Measurements from ENCODE around the gene JARID2. TPM values are rescaled to one million over a fixed set of nuclear protein-coding genes. Genes with fewer than 3 reads are reported as not detected.

The JARID2 gene
- total RNA-seq, 1 experiment from 2014 or later: 180 TPM

GRCh38 chr6:15360300-15360699 lies 114.4 kb downstream of the JARID2 start:
- TF ChIP-seq, protein P1, sequence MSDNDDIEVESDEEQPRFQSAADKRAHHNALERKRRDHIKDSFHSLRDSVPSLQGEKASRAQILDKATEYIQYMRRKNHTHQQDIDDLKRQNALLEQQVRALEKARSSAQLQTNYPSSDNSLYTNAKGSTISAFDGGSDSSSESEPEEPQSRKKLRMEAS (CRISPR knock-in tag; IDR thresholded peaks at IDR 0.05): no peak
- no peak for TF ChIP-seq JAZF1 (CRISPR knock-in tag; IDR thresholded peaks at IDR 0.05)
- no peak for TF ChIP-seq MXD4 (CRISPR knock-in tag; IDR thresholded peaks at IDR 0.05; ENCODE audit: borderline replicate concordance)
- TF ChIP-seq HMGA2 (CRISPR knock-in tag; IDR thresholded peaks at IDR 0.05): no peak
- TF ChIP-seq ETV6 (CRISPR knock-in tag; IDR thresholded peaks at IDR 0.05): no peak
- no peak for TF ChIP-seq NFATC4 (CRISPR knock-in tag; IDR thresholded peaks at IDR 0.05)
- TF ChIP-seq FOXJ3 (CRISPR knock-in tag; IDR thresholded peaks at IDR 0.05; ENCODE audit: borderline replicate concordance): no peak
- POLR2A ChIA-PET: no interaction called here
- Mint-ChIP-seq H3K36me3 (no peaks in the 10 kb centered on the region), H3K9me3 (no peaks in the 10 kb centered on the region), H3K27ac (no peak overlapping the region), H3K4me1 (peaks cover 44% of the 10 kb centered on the region), H3K4me3 (no peak overlapping the region), H3K27me3 (ENCODE audit: low read depth) (no peaks in the 10 kb centered on the region)
- DNase-seq (ENCODE audit: low spot score) (no peak), ATAC-seq (no peak)
- CTCF ChIA-PET: interaction anchor here (1.0 kb wide), 1 partner anchor 8 kb away, joined by 3 read pairs; no protein-coding TSS in a partner anchor

- Mint-ChIP-seq H3K9me3 (no peaks in the 10 kb centered on the region), H3K4me1 (peaks cover 36% of the 10 kb centered on the region), H3K27me3 (ENCODE audit: low read depth) (no peaks in the 10 kb centered on the region), H3K4me3 (no peak overlapping the region), H3K36me3 (no peaks in the 10 kb centered on the region), H3K27ac (no peak overlapping the region)
- ChIA-PET POLR2A (interaction anchor here (0.6 kb wide), 1 partner anchor 512 kb away, joined by 3 read pairs; no protein-coding TSS in a partner anchor), CTCF (interaction anchor here (0.6 to 1.3 kb wide), 2 partner anchors 25 to 29 kb away, joined by 3 read pairs; no protein-coding TSS in a partner anchor)
- TF ChIP-seq ZNF317 (CRISPR knock-in tag; IDR thresholded peaks at IDR 0.05; ENCODE audit: borderline replicate concordance, low read depth) (no peak), NR1H2 (CRISPR knock-in tag; IDR thresholded peaks at IDR 0.05) (no peak), ARID4B (CRISPR knock-in tag; IDR thresholded peaks at IDR 0.05; ENCODE audit: borderline replicate concordance) (no peak), ZNF416 (CRISPR knock-in tag; IDR thresholded peaks at IDR 0.05) (no peak), ZNF138 (CRISPR knock-in tag; conservative IDR thresholded peaks at IDR 0.05) (no peak), SMAD4 (CRISPR knock-in tag; IDR thresholded peaks at IDR 0.05) (no peak), NR2C2 (CRISPR knock-in tag; IDR thresholded peaks at IDR 0.05) (no peak), AFF4 (CRISPR knock-in tag; IDR thresholded peaks at IDR 0.05; ENCODE audit: borderline replicate concordance) (no peak), RELA (CRISPR knock-in tag; IDR thresholded peaks at IDR 0.05; ENCODE audit: borderline replicate concordance) (no peak), PRRX2 (CRISPR knock-in tag; IDR thresholded peaks at IDR 0.05) (no peak), ATF1 (CRISPR knock-in tag; IDR thresholded peaks at IDR 0.05) (no peak)
- ATAC-seq: no peak
- no peak for DNase-seq (ENCODE audit: low spot score)
Observed at GRCh38 chr6:15361197-15361596, 115.3 kb downstream of the JARID2 start.

Measured in WTC11 (cell line).